GM19372 (cell line): ENCODE measurements around the gene DMKN.

Experiments used
- ATAC-seq: cut with Tn5 transposase; IDR thresholded peaks from one replicate; pipeline ENCODE4 v1.9.1; 2021; ENCODE audit warnings: mild to moderate bottlenecking, low read depth, moderate library complexity; ENCODE audit not compliant: unreplicated experiment

Gene DMKN

GRCh38 chr19:35529241-35530218 is 16.1 kb upstream of the DMKN start:
- ATAC-seq: no peak

- ATAC-seq: no peak
These were observed 15.0 kb upstream of the DMKN start, which contains the start of gene SBSN for GRCh38 chr19:35528218-35529038. Gene SBSN, minus strand, starts transcription at chr19:35528311. Its CDS starts 30 bp downstream, at chr19:35528281.

- no peak for ATAC-seq
These were observed 12.4 kb upstream of the DMKN start for GRCh38 chr19:35525873-35526272.

GRCh38 chr19:35524181-35524837 is 10.9 kb upstream of the DMKN start:
- no peak for ATAC-seq

GRCh38 chr19:35522745-35523327 is 9.4 kb upstream of the DMKN start:
- ATAC-seq: no peak

GRCh38 chr19:35521124-35521743 is 7.8 kb upstream of the DMKN start:
- no peak for ATAC-seq

GRCh38 chr19:35519291-35519690 is 5.8 kb upstream of the DMKN start:
- no peak for ATAC-seq

GRCh38 chr19:35518313-35518712 is 4.9 kb upstream of the DMKN start:
- no peak for ATAC-seq

GRCh38 chr19:35517342-35517741 is 3.9 kb upstream of the DMKN start:
- no peak for ATAC-seq

- no peak for ATAC-seq
These were observed 2.9 kb upstream of the DMKN start for GRCh38 chr19:35516310-35516709.

GRCh38 chr19:35514282-35514809 is 897 bp upstream of the DMKN start:
- ATAC-seq: no peak

GRCh38 chr19:35512831-35513627 is 420 bp downstream of the DMKN start:
- ATAC-seq: no peak

- no peak for ATAC-seq
These were observed 2.1 kb downstream of the DMKN start for GRCh38 chr19:35511337-35511736.

- ATAC-seq: no peak
These were observed 2.9 kb downstream of the DMKN start for GRCh38 chr19:35510626-35510964.

GRCh38 chr19:35509861-35510625 is 3.4 kb downstream of the DMKN start:
- ATAC-seq: no peak

- no peak for ATAC-seq
These were observed 4.3 kb downstream of the DMKN start for GRCh38 chr19:35509018-35509652.

GRCh38 chr19:35508129-35508528 is 5.3 kb downstream of the DMKN start:
- ATAC-seq: no peak

- ATAC-seq: no peak
These were observed 5.9 kb downstream of the DMKN start for GRCh38 chr19:35507561-35507960.
